Measurements from ENCODE around the gene ZNF691. TPM values are rescaled to one million over a fixed set of nuclear protein-coding genes. Genes with fewer than 3 reads are reported as not detected.
"Not testable (repeated sequence)": the region's sequence is repeated elsewhere in the genome, so short reads cannot be mapped to it uniquely, and the experiment has no call there.

The ZNF691 gene
- total RNA-seq, 2 experiments from 2014 or later: 6.9 to 7.5 TPM

GRCh38 chr1:42887366-42887765 is 41.0 kb downstream of the ZNF691 start:
- intact Hi-C loops (cut with micrococcal nuclease): no loop called here
- no peak overlapping the region for H3K4me3 Mint-ChIP-seq
- DNase-seq (no peak), ATAC-seq (no peak)
- no peaks in the 10 kb centered on the region for H3K36me3 Mint-ChIP-seq (ENCODE audit: low read depth)
- TF ChIP-seq CTCF (IDR thresholded peaks at IDR 0.05): no peak
- CTCF ChIA-PET: no interaction called here
- no peaks in the 10 kb centered on the region for H3K9me3 Mint-ChIP-seq
- POLR2A ChIA-PET: no interaction called here
- no peaks in the 10 kb centered on the region for H3K27me3 Mint-ChIP-seq
- H3K27ac Mint-ChIP-seq: no peak overlapping the region
- H3K4me1 Mint-ChIP-seq (ENCODE audit: low read depth): no peaks in the 10 kb centered on the region

- no peak for DNase-seq
- ChIA-PET POLR2A (no interaction called here), CTCF (no interaction called here)
- no peak for ATAC-seq
- Mint-ChIP-seq H3K27ac (no peak overlapping the region), H3K4me3 (no peak overlapping the region), H3K36me3 (ENCODE audit: low read depth) (no peaks in the 10 kb centered on the region), H3K9me3 (no peaks in the 10 kb centered on the region), H3K27me3 (no peaks in the 10 kb centered on the region), H3K4me1 (ENCODE audit: low read depth) (no peaks in the 10 kb centered on the region)
- intact Hi-C loops (cut with micrococcal nuclease): no loop called here
- no peak for TF ChIP-seq CTCF (IDR thresholded peaks at IDR 0.05)
Measured at GRCh38 chr1:42888013-42888633, 41.7 kb downstream of the ZNF691 start.

- CTCF ChIA-PET: interaction anchor here (1.9 kb wide), 1 partner anchor 184 kb away, joined by 10 read pairs; no protein-coding TSS in a partner anchor
- intact Hi-C loops (cut with micrococcal nuclease): no loop called here
- no peak for ATAC-seq
Measured at GRCh38 chr1:42889264-42889663, 42.9 kb downstream of the ZNF691 start.

GRCh38 chr1:42891465-42892138 is 45.2 kb downstream of the ZNF691 start:
- no peak overlapping the region for H3K27ac Mint-ChIP-seq
- DNase-seq (no peak), ATAC-seq (no peak)
- TF ChIP-seq CTCF (IDR thresholded peaks at IDR 0.05): no peak
- intact Hi-C loops (cut with micrococcal nuclease): no loop called here
- H3K27me3 Mint-ChIP-seq: peaks cover 4% of the 10 kb centered on the region
- H3K4me1 Mint-ChIP-seq (ENCODE audit: low read depth): no peaks in the 10 kb centered on the region
- ChIA-PET POLR2A (no interaction called here), CTCF (interaction anchor here (0.7 kb wide), 1 partner anchor 31 kb away, joined by 3 read pairs; no protein-coding TSS in a partner anchor)
- no peaks in the 10 kb centered on the region for H3K36me3 Mint-ChIP-seq (ENCODE audit: low read depth)
- no peaks in the 10 kb centered on the region for H3K9me3 Mint-ChIP-seq
- no peak overlapping the region for H3K4me3 Mint-ChIP-seq

More at GRCh38 chr1:42889264-42889663, 42.9 kb downstream of the ZNF691 start:
- Mint-ChIP-seq H3K27ac (no peak overlapping the region), H3K4me1 (ENCODE audit: low read depth) (no peaks in the 10 kb centered on the region), H3K9me3 (no peaks in the 10 kb centered on the region), H3K4me3 (no peak overlapping the region), H3K27me3 (no peaks in the 10 kb centered on the region), H3K36me3 (ENCODE audit: low read depth) (no peaks in the 10 kb centered on the region)
- POLR2A ChIA-PET: interaction anchor here (0.7 kb wide), 1 partner anchor 11 kb away, joined by 3 read pairs; no protein-coding TSS in a partner anchor
- TF ChIP-seq CTCF (IDR thresholded peaks at IDR 0.05): no peak
- no peak for DNase-seq

- not testable (repeated sequence) for ATAC-seq, H3K4me3 Mint-ChIP-seq
- POLR2A ChIA-PET: interaction anchor here (1.2 kb wide), 1 partner anchor 11 kb away, joined by 3 read pairs; no protein-coding TSS in a partner anchor
Measured at GRCh38 chr1:42899960-42900359, 53.5 kb downstream of the ZNF691 start.

More at GRCh38 chr1:42899960-42900359, 53.5 kb downstream of the ZNF691 start:
- DNase-seq; H3K27ac Mint-ChIP-seq; H3K4me1 Mint-ChIP-seq (ENCODE audit: low read depth); intact Hi-C loops (cut with micrococcal nuclease); H3K36me3 Mint-ChIP-seq (ENCODE audit: low read depth): not testable (repeated sequence)
- H3K27me3 Mint-ChIP-seq: peaks cover 12% of the 10 kb centered on the region
- CTCF ChIA-PET: interaction anchor here (1.6 to 2.1 kb wide), 2 partner anchors 14 to 173 kb away, joined by 4 to 7 read pairs; no protein-coding TSS in a partner anchor
- peaks cover 10% of the 10 kb centered on the region for H3K9me3 Mint-ChIP-seq

Other genes starting within 250 kb of the ZNF691 start
- gene PPIH, start 188.2 kb upstream of the ZNF691 start, total RNA-seq: 100 to 1,000 TPM; 105 TPM
- 1,000 to 10,000 TPM; 1,417 to 1,447 TPM for gene YBX1, start 164.2 kb upstream of the ZNF691 start, total RNA-seq
- gene CLDN19, start 106.4 kb upstream of the ZNF691 start, total RNA-seq: not detected
- 10 to 100 TPM; 34.7 to 34.8 TPM for gene P3H1, start 79.6 kb upstream of the ZNF691 start, total RNA-seq
- 1 to 10 TPM; 4.7 to 5.2 TPM for gene C1orf50, start 79.4 kb upstream of the ZNF691 start, total RNA-seq
- under 1 TPM; 0.22 to 0.32 TPM for gene TMEM269, start 61.6 kb upstream of the ZNF691 start, total RNA-seq
- gene ERMAP, start 29.5 kb upstream of the ZNF691 start, total RNA-seq: 1 to 10 TPM; 3.9 to 4.4 TPM
- gene SVBP, start 29.2 kb upstream of the ZNF691 start, total RNA-seq: 10 to 100 TPM; 12.2 to 14.3 TPM
- gene SLC2A1, start 112.3 kb downstream of the ZNF691 start, total RNA-seq: 100 to 1,000 TPM; 158 to 162 TPM